ENCODE results near the gene SLC2A1. TPM values are rescaled to one million over a fixed set of nuclear protein-coding genes. Genes with fewer than 3 reads are reported as not detected.

SLC2A1 gene
- total and polyA plus RNA-seq, 2 experiments from 2014 or later, result 271 to 301 TPM

DNA sequence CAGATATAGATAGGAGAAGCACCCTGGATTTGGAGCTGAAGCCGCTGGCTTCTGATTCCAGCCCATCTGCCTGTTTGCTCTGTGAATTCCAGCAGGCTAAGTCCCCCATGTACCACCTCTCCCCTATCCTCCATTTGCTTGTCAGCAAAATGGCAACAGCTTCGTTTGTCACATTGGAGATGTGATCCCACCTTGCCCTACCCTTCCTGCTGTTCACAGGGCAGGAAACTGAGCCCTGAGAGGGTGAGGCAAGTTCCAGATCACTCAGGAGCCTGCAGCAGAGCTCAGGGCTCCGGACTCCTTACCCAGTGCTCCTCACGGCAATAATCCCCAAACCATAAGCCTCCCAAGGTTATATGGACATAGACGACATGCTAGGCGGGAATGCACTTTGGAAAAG lies 14.9 kb downstream of the SLC2A1 start:
- Histone ChIP-seq H2AFZ (no peak overlapping the region), H3K36me3 (replicated peaks; ENCODE audit: insufficient read depth, low read depth) (no peaks in the 10 kb centered on the region), H3K27me3 (no peaks in the 10 kb centered on the region), H4K20me1 (ENCODE audit: insufficient read depth, poor library complexity, severe bottlenecking) (peaks cover 64% of the 10 kb centered on the region), H3K4me3 (no peak overlapping the region), H3K4me1 (ENCODE audit: insufficient read depth) (peaks cover 56% of the 10 kb centered on the region), H3K9me3 (ENCODE audit: low read depth) (no peaks in the 10 kb centered on the region), H3K27ac (peak overlapping the region; percentile 23), H3K9me2 (replicated peaks; ENCODE audit: insufficient read depth) (no peaks in the 10 kb centered on the region), H3K4me2 (peak overlapping the region; percentile 33), H3K79me2 (peaks cover 84% of the 10 kb centered on the region)
- WGBS (ENCODE audit: low lambda C conversion rate, missing lambda C conversion rate), result 92% methylated on average over 6 of the region's 6 CpGs
- DNase-seq (ENCODE audit: low spot score), result no peak
- TF ChIP-seq, protein P1, sequence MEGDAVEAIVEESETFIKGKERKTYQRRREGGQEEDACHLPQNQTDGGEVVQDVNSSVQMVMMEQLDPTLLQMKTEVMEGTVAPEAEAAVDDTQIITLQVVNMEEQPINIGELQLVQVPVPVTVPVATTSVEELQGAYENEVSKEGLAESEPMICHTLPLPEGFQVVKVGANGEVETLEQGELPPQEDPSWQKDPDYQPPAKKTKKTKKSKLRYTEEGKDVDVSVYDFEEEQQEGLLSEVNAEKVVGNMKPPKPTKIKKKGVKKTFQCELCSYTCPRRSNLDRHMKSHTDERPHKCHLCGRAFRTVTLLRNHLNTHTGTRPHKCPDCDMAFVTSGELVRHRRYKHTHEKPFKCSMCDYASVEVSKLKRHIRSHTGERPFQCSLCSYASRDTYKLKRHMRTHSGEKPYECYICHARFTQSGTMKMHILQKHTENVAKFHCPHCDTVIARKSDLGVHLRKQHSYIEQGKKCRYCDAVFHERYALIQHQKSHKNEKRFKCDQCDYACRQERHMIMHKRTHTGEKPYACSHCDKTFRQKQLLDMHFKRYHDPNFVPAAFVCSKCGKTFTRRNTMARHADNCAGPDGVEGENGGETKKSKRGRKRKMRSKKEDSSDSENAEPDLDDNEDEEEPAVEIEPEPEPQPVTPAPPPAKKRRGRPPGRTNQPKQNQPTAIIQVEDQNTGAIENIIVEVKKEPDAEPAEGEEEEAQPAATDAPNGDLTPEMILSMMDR (IDR thresholded peaks at IDR 0.05; ENCODE audit: poor library complexity), result no peak
- TF ChIP-seq EZH2 (IDR thresholded peaks at IDR 0.05; ENCODE audit: borderline replicate concordance) (no peak), EZH2phosphoT487 (IDR thresholded peaks at IDR 0.05; ENCODE audit: low read depth, severe bottlenecking, unreplicated experiment) (no peak)

- Histone ChIP-seq H3K4me3 (no peak overlapping the region), H4K20me1 (ENCODE audit: insufficient read depth, poor library complexity, severe bottlenecking) (peaks cover 58% of the 10 kb centered on the region), H2AFZ (no peak overlapping the region), H3K4me1 (ENCODE audit: insufficient read depth) (peaks cover 61% of the 10 kb centered on the region), H3K27ac (peak overlapping the region; percentile 23), H3K9me2 (replicated peaks; ENCODE audit: insufficient read depth) (no peaks in the 10 kb centered on the region), H3K9me3 (ENCODE audit: low read depth) (no peaks in the 10 kb centered on the region), H3K27me3 (no peaks in the 10 kb centered on the region), H3K36me3 (replicated peaks; ENCODE audit: insufficient read depth, low read depth) (no peaks in the 10 kb centered on the region), H3K79me2 (peaks cover 84% of the 10 kb centered on the region), H3K4me2 (no peak overlapping the region)
- no peak for DNase-seq (ENCODE audit: low spot score)
- TF ChIP-seq EZH2phosphoT487 (IDR thresholded peaks at IDR 0.05; ENCODE audit: low read depth, severe bottlenecking, unreplicated experiment), result no peak
- TF ChIP-seq, protein P1 (IDR thresholded peaks at IDR 0.05; ENCODE audit: poor library complexity), result no peak
- TF ChIP-seq EZH2 (IDR thresholded peaks at IDR 0.05; ENCODE audit: borderline replicate concordance), result no peak
- WGBS (ENCODE audit: low lambda C conversion rate, missing lambda C conversion rate), result 89% methylated on average over 7 of the region's 7 CpGs
These were observed 15.5 kb downstream of the SLC2A1 start for GRCh38 chr1:42943166-42943565.

- 94% methylated on average over 6 of the region's 6 CpGs for WGBS (ENCODE audit: low lambda C conversion rate, missing lambda C conversion rate)
- Histone ChIP-seq H3K4me2 (no peak overlapping the region), H2AFZ (no peak overlapping the region), H3K36me3 (replicated peaks; ENCODE audit: insufficient read depth, low read depth) (no peaks in the 10 kb centered on the region), H3K4me3 (no peak overlapping the region), H3K27ac (peak overlapping the region; percentile 50), H3K9me3 (ENCODE audit: low read depth) (no peaks in the 10 kb centered on the region), H3K27me3 (no peaks in the 10 kb centered on the region), H3K4me1 (ENCODE audit: insufficient read depth) (peaks cover 62% of the 10 kb centered on the region), H3K79me2 (peaks cover 80% of the 10 kb centered on the region), H4K20me1 (ENCODE audit: insufficient read depth, poor library complexity, severe bottlenecking) (peaks cover 51% of the 10 kb centered on the region), H3K9me2 (replicated peaks; ENCODE audit: insufficient read depth) (no peaks in the 10 kb centered on the region)
- no peak for DNase-seq (ENCODE audit: low spot score)
- TF ChIP-seq, protein P1 (IDR thresholded peaks at IDR 0.05; ENCODE audit: poor library complexity), result no peak
- no peak for TF ChIP-seq EZH2phosphoT487 (IDR thresholded peaks at IDR 0.05; ENCODE audit: low read depth, severe bottlenecking, unreplicated experiment)
- no peak for TF ChIP-seq EZH2 (IDR thresholded peaks at IDR 0.05; ENCODE audit: borderline replicate concordance)
These were observed 16.2 kb downstream of the SLC2A1 start for GRCh38 chr1:42942444-42942843.
